ENCODE results near the gene SLC3A2. TPM values are rescaled to one million over a fixed set of nuclear protein-coding genes. Genes with fewer than 3 reads are reported as not detected.
A peak's percentile ranks its signal among the peaks of the same experiment; 100 is the strongest.

Gene SLC3A2
- total RNA-seq, 1 experiment from 2014 or later: 334 TPM

DNA sequence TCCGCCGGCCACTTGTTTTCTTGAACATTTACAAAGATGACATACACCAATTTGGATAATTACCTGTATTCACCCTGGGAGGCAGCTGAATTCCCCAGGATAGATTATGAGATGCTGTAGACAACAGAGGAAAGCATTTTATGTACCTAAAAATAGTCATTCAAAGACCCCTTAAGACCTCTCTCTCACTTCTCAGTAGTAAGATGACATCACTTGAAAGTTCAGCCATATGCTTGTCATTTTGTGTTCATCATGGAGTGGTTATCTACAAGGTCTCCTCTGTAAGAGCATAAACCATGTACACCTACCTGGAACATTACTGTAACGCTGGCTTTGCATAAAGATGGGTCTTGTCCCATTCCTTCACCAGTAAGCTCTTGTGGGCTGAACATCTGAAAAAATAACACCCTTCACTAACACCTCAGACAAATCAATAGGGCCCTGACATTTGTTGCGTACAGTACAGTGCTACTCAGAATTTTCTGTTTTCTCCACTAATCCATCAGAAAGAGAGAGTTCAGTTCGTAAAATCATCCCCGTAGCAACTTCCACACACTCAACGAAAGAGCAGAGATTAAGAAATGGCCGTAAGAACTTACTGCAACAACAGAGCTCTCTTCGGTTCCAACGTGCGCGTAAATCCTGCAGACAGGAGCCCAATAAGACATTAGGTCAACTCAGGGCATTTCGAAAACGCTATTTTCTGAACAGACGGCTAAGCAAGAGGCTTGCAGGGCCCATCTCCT is 25.7 kb upstream of the SLC3A2 start (continued):
- TF ChIP-seq TCF7 (CRISPR knock-in tag; IDR thresholded peaks at IDR 0.05; ENCODE audit: low read depth) (no peak), FOXJ3 (CRISPR knock-in tag; IDR thresholded peaks at IDR 0.05; ENCODE audit: borderline replicate concordance) (no peak), NFYB (CRISPR knock-in tag; conservative IDR thresholded peaks at IDR 0.05; ENCODE audit: low read depth) (0 out of 2 replicates have a peak, but pooled peaks have one; percentile 17), PRRX2 (CRISPR knock-in tag; IDR thresholded peaks at IDR 0.05) (no peak), ZBTB21 (CRISPR knock-in tag; IDR thresholded peaks at IDR 0.05; ENCODE audit: borderline replicate concordance) (no peak), JUN (CRISPR knock-in tag; IDR thresholded peaks at IDR 0.05) (no peak), NR1H2 (CRISPR knock-in tag; IDR thresholded peaks at IDR 0.05) (no peak), ZNF317 (CRISPR knock-in tag; IDR thresholded peaks at IDR 0.05; ENCODE audit: borderline replicate concordance, low read depth) (no peak), GRHL2 (CRISPR knock-in tag; IDR thresholded peaks at IDR 0.05; ENCODE audit: insufficient replicate concordance, severe bottlenecking) (no peak), ATF1 (CRISPR knock-in tag; IDR thresholded peaks at IDR 0.05) (no peak), GTF2I (CRISPR knock-in tag; conservative IDR thresholded peaks at IDR 0.05) (no peak), ZNF138 (CRISPR knock-in tag; conservative IDR thresholded peaks at IDR 0.05) (no peak), ZNF219 (CRISPR knock-in tag; IDR thresholded peaks at IDR 0.05; ENCODE audit: borderline replicate concordance) (no peak), RELA (CRISPR knock-in tag; IDR thresholded peaks at IDR 0.05; ENCODE audit: borderline replicate concordance) (no peak)
- TF ChIP-seq, protein P1, sequence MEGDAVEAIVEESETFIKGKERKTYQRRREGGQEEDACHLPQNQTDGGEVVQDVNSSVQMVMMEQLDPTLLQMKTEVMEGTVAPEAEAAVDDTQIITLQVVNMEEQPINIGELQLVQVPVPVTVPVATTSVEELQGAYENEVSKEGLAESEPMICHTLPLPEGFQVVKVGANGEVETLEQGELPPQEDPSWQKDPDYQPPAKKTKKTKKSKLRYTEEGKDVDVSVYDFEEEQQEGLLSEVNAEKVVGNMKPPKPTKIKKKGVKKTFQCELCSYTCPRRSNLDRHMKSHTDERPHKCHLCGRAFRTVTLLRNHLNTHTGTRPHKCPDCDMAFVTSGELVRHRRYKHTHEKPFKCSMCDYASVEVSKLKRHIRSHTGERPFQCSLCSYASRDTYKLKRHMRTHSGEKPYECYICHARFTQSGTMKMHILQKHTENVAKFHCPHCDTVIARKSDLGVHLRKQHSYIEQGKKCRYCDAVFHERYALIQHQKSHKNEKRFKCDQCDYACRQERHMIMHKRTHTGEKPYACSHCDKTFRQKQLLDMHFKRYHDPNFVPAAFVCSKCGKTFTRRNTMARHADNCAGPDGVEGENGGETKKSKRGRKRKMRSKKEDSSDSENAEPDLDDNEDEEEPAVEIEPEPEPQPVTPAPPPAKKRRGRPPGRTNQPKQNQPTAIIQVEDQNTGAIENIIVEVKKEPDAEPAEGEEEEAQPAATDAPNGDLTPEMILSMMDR (IDR thresholded peaks at IDR 0.05): no peak
- TF ChIP-seq, protein P2, sequence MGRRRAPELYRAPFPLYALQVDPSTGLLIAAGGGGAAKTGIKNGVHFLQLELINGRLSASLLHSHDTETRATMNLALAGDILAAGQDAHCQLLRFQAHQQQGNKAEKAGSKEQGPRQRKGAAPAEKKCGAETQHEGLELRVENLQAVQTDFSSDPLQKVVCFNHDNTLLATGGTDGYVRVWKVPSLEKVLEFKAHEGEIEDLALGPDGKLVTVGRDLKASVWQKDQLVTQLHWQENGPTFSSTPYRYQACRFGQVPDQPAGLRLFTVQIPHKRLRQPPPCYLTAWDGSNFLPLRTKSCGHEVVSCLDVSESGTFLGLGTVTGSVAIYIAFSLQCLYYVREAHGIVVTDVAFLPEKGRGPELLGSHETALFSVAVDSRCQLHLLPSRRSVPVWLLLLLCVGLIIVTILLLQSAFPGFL (CRISPR knock-in tag; IDR thresholded peaks at IDR 0.05; ENCODE audit: borderline replicate concordance): no peak

DNA sequence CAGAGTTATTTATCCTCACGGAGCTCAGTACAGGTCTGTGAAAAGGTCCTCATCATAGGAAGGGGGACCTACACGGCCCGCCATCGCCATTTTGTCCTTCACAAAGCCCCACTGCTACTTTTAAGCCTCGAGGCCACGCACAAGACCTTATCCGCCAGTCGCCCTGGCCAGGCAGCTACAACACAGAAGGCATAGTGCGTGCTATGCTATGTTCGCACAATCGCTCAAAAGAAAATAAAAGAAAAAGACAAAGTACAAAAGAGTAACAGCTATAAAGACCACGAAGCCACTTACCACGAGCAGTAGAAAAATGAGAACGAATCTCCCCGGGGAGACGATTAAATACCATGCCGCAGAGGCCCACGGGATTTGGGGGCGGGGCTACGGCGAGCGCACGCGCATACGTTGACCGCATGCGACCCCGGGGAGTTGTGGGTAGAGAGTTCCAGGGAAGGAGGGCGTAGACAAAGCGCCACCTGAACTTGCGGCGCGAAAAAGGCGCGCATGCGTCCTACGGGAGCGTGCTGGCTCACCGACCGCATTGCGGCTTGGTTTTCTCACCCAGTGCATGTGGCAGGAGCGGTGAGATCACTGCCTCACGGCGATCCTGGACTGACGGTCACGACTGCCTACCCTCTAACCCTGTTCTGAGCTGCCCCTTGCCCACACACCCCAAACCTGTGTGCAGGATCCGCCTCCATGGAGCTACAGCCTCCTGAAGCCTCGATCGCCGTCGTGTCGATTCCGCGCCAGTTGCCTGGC is 24.9 kb upstream of the SLC3A2 start:
- DNase-seq (ENCODE audit: low spot score): peak; percentile 98
- H3K9me3 Mint-ChIP-seq: no peaks in the 10 kb centered on the region
- 0 out of 2 replicates have a peak, but pooled peaks cover 4% of the 10 kb centered on the region for H3K27me3 Mint-ChIP-seq (ENCODE audit: low read depth)
- peak overlapping the region; percentile 99 for H3K4me3 Mint-ChIP-seq
- H3K4me1 Mint-ChIP-seq: peaks cover 60% of the 10 kb centered on the region
- CTCF ChIA-PET: interaction anchor here (0.7 to 1.6 kb wide), 5 partner anchors 14 to 69 kb away, joined by 3 to 11 read pairs (median 4); partner anchors contain the start of genes STX5, TEX54 and TMEM179B
- peak overlapping the region; percentile 99 for H3K27ac Mint-ChIP-seq
- POLR2A ChIA-PET: interaction anchor here (0.9 to 3.9 kb wide), 18 partner anchors 9 to 191 kb away, joined by 3 to 69 read pairs (median 5); partner anchors contain the start of genes C11orf98, CSKMT, LBHD1 and NXF1
- H3K36me3 Mint-ChIP-seq: peaks cover 57% of the 10 kb centered on the region
- ATAC-seq: peak; percentile 73
- no peak for TF ChIP-seq NR3C1 (CRISPR knock-in tag; conservative IDR thresholded peaks at IDR 0.05; ENCODE audit: low read depth)
- TF ChIP-seq, protein P3, sequence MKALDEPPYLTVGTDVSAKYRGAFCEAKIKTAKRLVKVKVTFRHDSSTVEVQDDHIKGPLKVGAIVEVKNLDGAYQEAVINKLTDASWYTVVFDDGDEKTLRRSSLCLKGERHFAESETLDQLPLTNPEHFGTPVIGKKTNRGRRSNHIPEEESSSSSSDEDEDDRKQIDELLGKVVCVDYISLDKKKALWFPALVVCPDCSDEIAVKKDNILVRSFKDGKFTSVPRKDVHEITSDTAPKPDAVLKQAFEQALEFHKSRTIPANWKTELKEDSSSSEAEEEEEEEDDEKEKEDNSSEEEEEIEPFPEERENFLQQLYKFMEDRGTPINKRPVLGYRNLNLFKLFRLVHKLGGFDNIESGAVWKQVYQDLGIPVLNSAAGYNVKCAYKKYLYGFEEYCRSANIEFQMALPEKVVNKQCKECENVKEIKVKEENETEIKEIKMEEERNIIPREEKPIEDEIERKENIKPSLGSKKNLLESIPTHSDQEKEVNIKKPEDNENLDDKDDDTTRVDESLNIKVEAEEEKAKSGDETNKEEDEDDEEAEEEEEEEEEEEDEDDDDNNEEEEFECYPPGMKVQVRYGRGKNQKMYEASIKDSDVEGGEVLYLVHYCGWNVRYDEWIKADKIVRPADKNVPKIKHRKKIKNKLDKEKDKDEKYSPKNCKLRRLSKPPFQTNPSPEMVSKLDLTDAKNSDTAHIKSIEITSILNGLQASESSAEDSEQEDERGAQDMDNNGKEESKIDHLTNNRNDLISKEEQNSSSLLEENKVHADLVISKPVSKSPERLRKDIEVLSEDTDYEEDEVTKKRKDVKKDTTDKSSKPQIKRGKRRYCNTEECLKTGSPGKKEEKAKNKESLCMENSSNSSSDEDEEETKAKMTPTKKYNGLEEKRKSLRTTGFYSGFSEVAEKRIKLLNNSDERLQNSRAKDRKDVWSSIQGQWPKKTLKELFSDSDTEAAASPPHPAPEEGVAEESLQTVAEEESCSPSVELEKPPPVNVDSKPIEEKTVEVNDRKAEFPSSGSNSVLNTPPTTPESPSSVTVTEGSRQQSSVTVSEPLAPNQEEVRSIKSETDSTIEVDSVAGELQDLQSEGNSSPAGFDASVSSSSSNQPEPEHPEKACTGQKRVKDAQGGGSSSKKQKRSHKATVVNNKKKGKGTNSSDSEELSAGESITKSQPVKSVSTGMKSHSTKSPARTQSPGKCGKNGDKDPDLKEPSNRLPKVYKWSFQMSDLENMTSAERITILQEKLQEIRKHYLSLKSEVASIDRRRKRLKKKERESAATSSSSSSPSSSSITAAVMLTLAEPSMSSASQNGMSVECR (CRISPR knock-in tag; IDR thresholded peaks at IDR 0.05; ENCODE audit: borderline replicate concordance): 0 out of 2 replicates have a peak, but pooled peaks have one; percentile 15
- TF ChIP-seq, protein P4, sequence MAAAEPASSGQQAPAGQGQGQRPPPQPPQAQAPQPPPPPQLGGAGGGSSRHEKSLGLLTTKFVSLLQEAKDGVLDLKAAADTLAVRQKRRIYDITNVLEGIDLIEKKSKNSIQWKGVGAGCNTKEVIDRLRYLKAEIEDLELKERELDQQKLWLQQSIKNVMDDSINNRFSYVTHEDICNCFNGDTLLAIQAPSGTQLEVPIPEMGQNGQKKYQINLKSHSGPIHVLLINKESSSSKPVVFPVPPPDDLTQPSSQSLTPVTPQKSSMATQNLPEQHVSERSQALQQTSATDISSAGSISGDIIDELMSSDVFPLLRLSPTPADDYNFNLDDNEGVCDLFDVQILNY (CRISPR knock-in tag; IDR thresholded peaks at IDR 0.05): peak; percentile 100
- TF ChIP-seq, protein P5, sequence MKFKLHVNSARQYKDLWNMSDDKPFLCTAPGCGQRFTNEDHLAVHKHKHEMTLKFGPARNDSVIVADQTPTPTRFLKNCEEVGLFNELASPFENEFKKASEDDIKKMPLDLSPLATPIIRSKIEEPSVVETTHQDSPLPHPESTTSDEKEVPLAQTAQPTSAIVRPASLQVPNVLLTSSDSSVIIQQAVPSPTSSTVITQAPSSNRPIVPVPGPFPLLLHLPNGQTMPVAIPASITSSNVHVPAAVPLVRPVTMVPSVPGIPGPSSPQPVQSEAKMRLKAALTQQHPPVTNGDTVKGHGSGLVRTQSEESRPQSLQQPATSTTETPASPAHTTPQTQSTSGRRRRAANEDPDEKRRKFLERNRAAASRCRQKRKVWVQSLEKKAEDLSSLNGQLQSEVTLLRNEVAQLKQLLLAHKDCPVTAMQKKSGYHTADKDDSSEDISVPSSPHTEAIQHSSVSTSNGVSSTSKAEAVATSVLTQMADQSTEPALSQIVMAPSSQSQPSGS (CRISPR knock-in tag; IDR thresholded peaks at IDR 0.05; ENCODE audit: borderline replicate concordance, low read depth): no peak
- TF ChIP-seq, protein P6, sequence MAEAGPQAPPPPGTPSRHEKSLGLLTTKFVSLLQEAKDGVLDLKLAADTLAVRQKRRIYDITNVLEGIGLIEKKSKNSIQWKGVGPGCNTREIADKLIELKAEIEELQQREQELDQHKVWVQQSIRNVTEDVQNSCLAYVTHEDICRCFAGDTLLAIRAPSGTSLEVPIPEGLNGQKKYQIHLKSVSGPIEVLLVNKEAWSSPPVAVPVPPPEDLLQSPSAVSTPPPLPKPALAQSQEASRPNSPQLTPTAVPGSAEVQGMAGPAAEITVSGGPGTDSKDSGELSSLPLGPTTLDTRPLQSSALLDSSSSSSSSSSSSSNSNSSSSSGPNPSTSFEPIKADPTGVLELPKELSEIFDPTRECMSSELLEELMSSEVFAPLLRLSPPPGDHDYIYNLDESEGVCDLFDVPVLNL (CRISPR knock-in tag; IDR thresholded peaks at IDR 0.05; ENCODE audit: borderline replicate concordance, low read depth): peak; percentile 87
- peak; percentile 81; the same call in 1 of the 2 replicates for TF ChIP-seq TCF7 (CRISPR knock-in tag; IDR thresholded peaks at IDR 0.05; ENCODE audit: low read depth)
